ENCODE data around the gene PVR.
A peak's percentile ranks its signal among the peaks of the same experiment; 100 is the strongest.

The PVR gene

GRCh38 chr19:44635581-44636438 is 7.9 kb upstream of the PVR start:
- intact Hi-C loops (cut with DNase I; ENCODE audit: low total_unique reads) = no loop called here
- Histone ChIP-seq H3K27ac (peak overlapping the region in 1 of 2 donors; percentile 14), H3K4me3 (no peak overlapping the region), H3K4me1 (peaks cover 0 to 25% (median 2%) of the 10 kb centered on the region in 4 donors), H3K27me3 (no peaks in the 10 kb centered on the region), H3K36me3 (no peaks in the 10 kb centered on the region), H3K9me3 (no peaks in the 10 kb centered on the region)
- no peak for TF ChIP-seq CTCF (IDR thresholded peaks at IDR 0.05)
- no peak for DNase-seq

- no peak for DNase-seq
- H3K4me3 ChIP-seq = no peak overlapping the region
- H3K36me3 ChIP-seq = no peaks in the 10 kb centered on the region
- H3K4me1 ChIP-seq = peaks cover 0 to 25% (median 2%) of the 10 kb centered on the region in 4 donors
- H3K27ac ChIP-seq = no peak overlapping the region
- intact Hi-C loops (cut with DNase I; ENCODE audit: low total_unique reads) = no loop called here
- no peaks in the 10 kb centered on the region for H3K27me3 ChIP-seq
- H3K9me3 ChIP-seq = no peaks in the 10 kb centered on the region
- no peak for TF ChIP-seq CTCF (IDR thresholded peaks at IDR 0.05)
Measured at GRCh38 chr19:44636439-44637389, 7.0 kb upstream of the PVR start.

- TF ChIP-seq CTCF (IDR thresholded peaks at IDR 0.05) = no peak
- H3K9me3 ChIP-seq = no peaks in the 10 kb centered on the region
- H3K27me3 ChIP-seq = no peaks in the 10 kb centered on the region
- H3K36me3 ChIP-seq = no peaks in the 10 kb centered on the region
- no peak for DNase-seq
- H3K27ac ChIP-seq = no peak overlapping the region
- intact Hi-C loops (cut with DNase I; ENCODE audit: low total_unique reads) = no loop called here
- H3K4me3 ChIP-seq = no peak overlapping the region
- peaks cover 0 to 25% (median 2%) of the 10 kb centered on the region in 4 donors for H3K4me1 ChIP-seq
Measured at GRCh38 chr19:44637390-44637764, 6.3 kb upstream of the PVR start.

- Histone ChIP-seq H3K27me3 (no peaks in the 10 kb centered on the region), H3K36me3 (no peaks in the 10 kb centered on the region), H3K9me3 (no peaks in the 10 kb centered on the region), H3K27ac (no peak overlapping the region), H3K4me3 (no peak overlapping the region), H3K4me1 (peaks cover 0 to 20% (median 3%) of the 10 kb centered on the region in 4 donors)
- DNase-seq = no peak
- TF ChIP-seq CTCF (IDR thresholded peaks at IDR 0.05) = no peak
- intact Hi-C loops (cut with DNase I; ENCODE audit: low total_unique reads) = no loop called here
Measured at GRCh38 chr19:44640518-44640917, 3.2 kb upstream of the PVR start.

- no peak for TF ChIP-seq CTCF (IDR thresholded peaks at IDR 0.05)
- H3K4me1 ChIP-seq = peaks cover 0 to 17% (median 7%) of the 10 kb centered on the region in 4 donors
- no peak overlapping the region for H3K27ac ChIP-seq
- no peaks in the 10 kb centered on the region for H3K9me3 ChIP-seq
- intact Hi-C loops (cut with DNase I; ENCODE audit: low total_unique reads) = no loop called here
- no peaks in the 10 kb centered on the region for H3K36me3 ChIP-seq
- no peaks in the 10 kb centered on the region for H3K27me3 ChIP-seq
- no peak for DNase-seq
- H3K4me3 ChIP-seq = no peak overlapping the region
Measured at GRCh38 chr19:44641501-44642265, 2.0 kb upstream of the PVR start.

Data from tibial artery (tissue), 4 donors.